Measurements from ENCODE around the gene R3HCC1L.
"Not testable (repeated sequence)": the region's sequence is repeated elsewhere in the genome, so short reads cannot be mapped to it uniquely, and the experiment has no call there.

R3HCC1L gene

GRCh38 chr10:98144985-98145384, 10.5 kb downstream of the R3HCC1L start:
- DNase-seq, result no peak
- Histone ChIP-seq H3K4me3 (no peak overlapping the region), H3K9me3 (no peaks in the 10 kb centered on the region), H3K4me1 (peaks cover 0 to 21% (median 0%) of the 10 kb centered on the region in 4 donors), H3K36me3 (no peaks in the 10 kb centered on the region), H3K27ac (no peak overlapping the region), H3K27me3 (no peaks in the 10 kb centered on the region)
- no peak for TF ChIP-seq CTCF (IDR thresholded peaks at IDR 0.05)
- intact Hi-C loops (cut with DNase I; ENCODE audit: low total_unique reads), result no loop called here

GRCh38 chr10:98149858-98150257, 15.4 kb downstream of the R3HCC1L start:
- TF ChIP-seq CTCF (IDR thresholded peaks at IDR 0.05), result no peak
- no peaks in the 10 kb centered on the region for H3K9me3 ChIP-seq
- intact Hi-C loops (cut with DNase I; ENCODE audit: low total_unique reads), result no loop called here

GRCh38 chr10:98150544-98150943, 16.1 kb downstream of the R3HCC1L start:
- Histone ChIP-seq H3K4me3 (no peak overlapping the region), H3K27me3 (no peaks in the 10 kb centered on the region), H3K9me3 (no peaks in the 10 kb centered on the region), H3K36me3 (peaks cover 0 to 7% (median 6%) of the 10 kb centered on the region in 3 donors), H3K4me1 (no peaks in the 10 kb centered on the region), H3K27ac (no peak overlapping the region)
- no peak for DNase-seq
- no peak for TF ChIP-seq CTCF (IDR thresholded peaks at IDR 0.05)
- intact Hi-C loops (cut with DNase I; ENCODE audit: low total_unique reads), result no loop called here

More at GRCh38 chr10:98149858-98150257, 15.4 kb downstream of the R3HCC1L start:
- no peak overlapping the region for H3K27ac ChIP-seq
- DNase-seq, result no peak
- peaks cover 0 to 7% (median 6%) of the 10 kb centered on the region in 3 donors for H3K36me3 ChIP-seq
- H3K27me3 ChIP-seq, result no peaks in the 10 kb centered on the region
- no peak overlapping the region for H3K4me3 ChIP-seq
- H3K4me1 ChIP-seq, result no peaks in the 10 kb centered on the region

- H3K27ac ChIP-seq; DNase-seq; H3K9me3 ChIP-seq; H3K4me3 ChIP-seq; H3K27me3 ChIP-seq; H3K4me1 ChIP-seq; intact Hi-C loops (cut with DNase I; ENCODE audit: low total_unique reads): not testable (repeated sequence)
- peaks cover 0 to 17% (median 7%) of the 10 kb centered on the region in 3 donors for H3K36me3 ChIP-seq
These were observed 18.3 kb downstream of the R3HCC1L start for GRCh38 chr10:98152778-98153177.

- intact Hi-C loops (cut with DNase I; ENCODE audit: low total_unique reads); H3K4me3 ChIP-seq; H3K4me1 ChIP-seq; H3K27me3 ChIP-seq; H3K27ac ChIP-seq; H3K9me3 ChIP-seq; DNase-seq: not testable (repeated sequence)
- peaks cover 0 to 17% (median 7%) of the 10 kb centered on the region in 3 donors for H3K36me3 ChIP-seq
These were observed 18.9 kb downstream of the R3HCC1L start for GRCh38 chr10:98153213-98153958.

GRCh38 chr10:98154076-98154475, 19.6 kb downstream of the R3HCC1L start:
- Histone ChIP-seq H3K27ac (no peak overlapping the region), H3K4me3 (no peak overlapping the region), H3K4me1 (no peaks in the 10 kb centered on the region), H3K9me3 (no peaks in the 10 kb centered on the region), H3K36me3 (peaks cover 0 to 17% (median 7%) of the 10 kb centered on the region in 3 donors), H3K27me3 (no peaks in the 10 kb centered on the region)
- no peak for TF ChIP-seq CTCF (IDR thresholded peaks at IDR 0.05)
- intact Hi-C loops (cut with DNase I; ENCODE audit: low total_unique reads), result no loop called here
- no peak for DNase-seq
